Trophoblast cell (in vitro differentiated cells and primary cell): ENCODE measurements around the gene STXBP5L.

Experiments used
- DNase-seq, 2 donors: peaks; one replicate each; pipeline ENCODE4 v3.0.0-alpha.2; 2016
- H2AFZ ChIP-seq: 2 replicates; pipeline ENCODE4 v1.6.1; 2013; ENCODE audit warnings: low read length, moderate library complexity, mild to moderate bottlenecking; ENCODE audit not compliant: insufficient read depth, poor library complexity
- H2AK5ac ChIP-seq: 2 replicates; pipeline ENCODE4 v1.6.1; 2013; ENCODE audit warnings: mild to moderate bottlenecking, low read length
- H2BK120ac ChIP-seq: 2 replicates; pipeline ENCODE4 v1.6.1; 2013; ENCODE audit warnings: low read length, mild to moderate bottlenecking, moderate library complexity; ENCODE audit not compliant: insufficient read depth, poor library complexity
- H2BK12ac ChIP-seq: 2 replicates; pipeline ENCODE4 v1.6.1; 2013; ENCODE audit warnings: mild to moderate bottlenecking, low read length, moderate library complexity
- H2BK5ac ChIP-seq: 2 replicates; pipeline ENCODE4 v1.6.1; 2013; ENCODE audit warnings: low read length, low read depth, moderate library complexity, mild to moderate bottlenecking; ENCODE audit not compliant: poor library complexity
- H3K14ac ChIP-seq: 2 replicates; pipeline ENCODE4 v1.6.1; 2013; ENCODE audit warnings: mild to moderate bottlenecking, low read length
- H3K18ac ChIP-seq: 2 replicates; pipeline ENCODE4 v1.6.1; 2013; ENCODE audit warnings: mild to moderate bottlenecking, low read length
- H3K23ac ChIP-seq: 2 replicates; pipeline ENCODE4 v1.6.1; 2013; ENCODE audit warnings: low read length
- H3K27ac ChIP-seq: 2 replicates; pipeline ENCODE4 v1.5.1; 2013; ENCODE audit warnings: low read depth, mild to moderate bottlenecking, inconsistent platforms, low read length, moderate library complexity
- H3K27me3 ChIP-seq: 2 replicates; pipeline ENCODE4 v1.6.1; 2013; ENCODE audit warnings: inconsistent platforms, mild to moderate bottlenecking, low read length, moderate library complexity; ENCODE audit not compliant: insufficient read depth
- H3K36me3 ChIP-seq, 2 experiments: 1 replicate in 1 of 2; 2 replicates in 1 of 2; pipeline ENCODE4 v1.6.1; 2013; ENCODE audit warnings: low read length in 2 of 2, mild to moderate bottlenecking in 2 of 2, moderate library complexity in 1 of 2; ENCODE audit not compliant: insufficient read depth in 2 of 2, control insufficient read depth in 1 of 2
- H3K4ac ChIP-seq: 2 replicates; pipeline ENCODE4 v1.6.1; 2013; ENCODE audit warnings: low read depth, mild to moderate bottlenecking, low read length, moderate library complexity
- H3K4me1 ChIP-seq, 2 experiments: 1 replicate in 1 of 2; 2 replicates in 1 of 2; pipeline ENCODE4 v1.6.1; 2013; ENCODE audit warnings: low read length in 2 of 2, mild to moderate bottlenecking in 2 of 2, moderate library complexity in 1 of 2; ENCODE audit not compliant: insufficient read depth in 2 of 2, control insufficient read depth in 1 of 2
- H3K4me2 ChIP-seq: 2 replicates; pipeline ENCODE4 v1.6.1; 2013; ENCODE audit warnings: inconsistent platforms, mild to moderate bottlenecking, low read length, moderate library complexity
- H3K4me3 ChIP-seq: 2 replicates; pipeline ENCODE4 v1.5.1; 2013; ENCODE audit warnings: mild to moderate bottlenecking, low read depth, low read length, inconsistent platforms
- H3K79me1 ChIP-seq: one replicate; pipeline ENCODE4 v1.6.1; 2013; ENCODE audit warnings: low read length
- H3K79me2 ChIP-seq: 2 replicates; pipeline ENCODE4 v1.6.1; 2013; ENCODE audit warnings: low read length, mild to moderate bottlenecking; ENCODE audit not compliant: control insufficient read depth, insufficient read depth, poor library complexity
- H3K9ac ChIP-seq: 2 replicates; pipeline ENCODE4 v1.6.1; 2013; ENCODE audit warnings: mild to moderate bottlenecking, low read length
- H3K9me3 ChIP-seq: 2 replicates; pipeline ENCODE4 v1.6.1; 2013; ENCODE audit warnings: low read depth, mild to moderate bottlenecking, control low read depth, inconsistent platforms, low read length; ENCODE audit not compliant: insufficient read depth
- H4K12ac ChIP-seq: 2 replicates; pipeline ENCODE4 v1.6.1; 2013; ENCODE audit warnings: low read depth, mild to moderate bottlenecking, low read length, moderate library complexity
- H4K8ac ChIP-seq: 2 replicates; pipeline ENCODE4 v1.6.1; 2013; ENCODE audit warnings: low read depth, mild to moderate bottlenecking, low read length, moderate library complexity
- H4K91ac ChIP-seq: one replicate; pipeline ENCODE4 v1.6.1; 2013; ENCODE audit warnings: low read depth, mild to moderate bottlenecking, low read length, moderate library complexity
- WGBS: extraction: QIAGEN DNeasy Blood & Tissue Kit; methylation state at CpG from one replicate; pipeline ENCODE4 v1.1.7; 2013; ENCODE audit warnings: missing lambda C conversion rate; ENCODE audit not compliant: insufficient read length, insufficient coverage; ENCODE audit errors: extremely low coverage; 5-methylcytosine and 5-hydroxymethylcytosine counted together

The STXBP5L gene

GRCh38 chr3:120988994-120989393, 81.0 kb downstream of the STXBP5L start:
- Histone ChIP-seq H3K4me3 (no peak overlapping the region), H3K4ac (no peak overlapping the region), H4K91ac (no peak overlapping the region), H3K23ac (no peak overlapping the region), H3K14ac (no peak overlapping the region), H4K8ac (no peak overlapping the region), H3K79me1 (no peaks in the 10 kb centered on the region), H2AK5ac (no peak overlapping the region), H2BK5ac (no peak overlapping the region), H3K4me2 (no peak overlapping the region), H3K9me3 (no peaks in the 10 kb centered on the region), H3K4me1 (no peaks in the 10 kb centered on the region), H3K18ac (no peak overlapping the region), H2AFZ (no peak overlapping the region), H3K79me2 (no peaks in the 10 kb centered on the region), H3K9ac (no peak overlapping the region), H3K27me3 (no peaks in the 10 kb centered on the region), H2BK12ac (no peak overlapping the region), H2BK120ac (no peak overlapping the region), H3K27ac (no peak overlapping the region), H4K12ac (no peak overlapping the region), H3K36me3 (no peaks in the 10 kb centered on the region)
- no peak for DNase-seq
- WGBS, result no CpG with 5 or more reads among the region's 4 CpGs

GRCh38 chr3:121018917-121019321, 110.9 kb downstream of the STXBP5L start:
- Histone ChIP-seq H4K12ac (no peak overlapping the region), H2AK5ac (no peak overlapping the region), H3K4ac (no peak overlapping the region), H3K27me3 (no peaks in the 10 kb centered on the region), H3K14ac (no peak overlapping the region), H3K4me3 (no peak overlapping the region), H2BK5ac (no peak overlapping the region), H3K4me2 (no peak overlapping the region), H3K27ac (no peak overlapping the region), H4K91ac (no peak overlapping the region), H3K23ac (no peak overlapping the region), H2BK120ac (no peak overlapping the region), H3K4me1 (no peaks in the 10 kb centered on the region), H3K36me3 (no peaks in the 10 kb centered on the region), H2BK12ac (no peak overlapping the region), H3K18ac (no peak overlapping the region), H2AFZ (no peak overlapping the region), H3K9ac (no peak overlapping the region), H4K8ac (no peak overlapping the region), H3K9me3 (no peaks in the 10 kb centered on the region), H3K79me1 (no peaks in the 10 kb centered on the region), H3K79me2 (no peaks in the 10 kb centered on the region)
- DNase-seq, result no peak
- no CpG with 5 or more reads among the region's 8 CpGs for WGBS

- no peak overlapping the region for H2BK12ac ChIP-seq
- H3K14ac ChIP-seq, result no peak overlapping the region
- H2BK5ac ChIP-seq, result no peak overlapping the region
- H3K79me1 ChIP-seq, result no peaks in the 10 kb centered on the region
- no peak overlapping the region for H4K91ac ChIP-seq
- peaks cover 0 to 4% of the 10 kb centered on the region in 2 experiments for H3K4me1 ChIP-seq
- H4K8ac ChIP-seq, result no peak overlapping the region
- H3K36me3 ChIP-seq, result no peaks in the 10 kb centered on the region
- no peak overlapping the region for H2AFZ ChIP-seq
- no peak overlapping the region for H3K27ac ChIP-seq
- no peak overlapping the region for H3K4me2 ChIP-seq
- no peak overlapping the region for H2BK120ac ChIP-seq
- no peak for DNase-seq
- H3K4ac ChIP-seq, result no peak overlapping the region
- no CpG with 5 or more reads among the region's 6 CpGs for WGBS
- no peaks in the 10 kb centered on the region for H3K79me2 ChIP-seq
- H3K23ac ChIP-seq, result no peak overlapping the region
- H3K18ac ChIP-seq, result no peak overlapping the region
- H3K27me3 ChIP-seq, result no peaks in the 10 kb centered on the region
- H3K9me3 ChIP-seq, result peaks cover 2% of the 10 kb centered on the region
- no peak overlapping the region for H2AK5ac ChIP-seq
- H4K12ac ChIP-seq, result no peak overlapping the region
- no peak overlapping the region for H3K9ac ChIP-seq
- H3K4me3 ChIP-seq, result no peak overlapping the region
Measured at GRCh38 chr3:121063628-121064027, 155.6 kb downstream of the STXBP5L start.

- no peak overlapping the region for H3K23ac ChIP-seq
- H3K36me3 ChIP-seq, result no peaks in the 10 kb centered on the region
- WGBS, result no CpG with 5 or more reads among the region's 6 CpGs
- H3K9me3 ChIP-seq, result peaks cover 2% of the 10 kb centered on the region
- H4K12ac ChIP-seq, result no peak overlapping the region
- H3K79me2 ChIP-seq, result no peaks in the 10 kb centered on the region
- no peak overlapping the region for H2BK5ac ChIP-seq
- H2AK5ac ChIP-seq, result no peak overlapping the region
- H4K8ac ChIP-seq, result no peak overlapping the region
- no peak overlapping the region for H2BK12ac ChIP-seq
- no peak overlapping the region for H3K18ac ChIP-seq
- H2AFZ ChIP-seq, result no peak overlapping the region
- no peak overlapping the region for H2BK120ac ChIP-seq
- no peaks in the 10 kb centered on the region for H3K79me1 ChIP-seq
- no peak overlapping the region for H3K4me3 ChIP-seq
- no peaks in the 10 kb centered on the region for H3K27me3 ChIP-seq
- H4K91ac ChIP-seq, result no peak overlapping the region
- H3K9ac ChIP-seq, result no peak overlapping the region
- DNase-seq, result no peak
- H3K4me1 ChIP-seq, result peaks cover 0 to 4% of the 10 kb centered on the region in 2 experiments
- no peak overlapping the region for H3K4ac ChIP-seq
- no peak overlapping the region for H3K27ac ChIP-seq
- no peak overlapping the region for H3K14ac ChIP-seq
- no peak overlapping the region for H3K4me2 ChIP-seq
Measured at GRCh38 chr3:121064121-121064520, 156.1 kb downstream of the STXBP5L start.
